HG03103 (cell line): ENCODE data around the gene MYBBP1A.

Experiments used
- ATAC-seq: cut with Tn5 transposase; IDR thresholded peaks from one replicate; pipeline ENCODE4 v1.9.1; 2021; ENCODE audit warnings: low read depth; ENCODE audit not compliant: unreplicated experiment

Gene MYBBP1A

DNA sequence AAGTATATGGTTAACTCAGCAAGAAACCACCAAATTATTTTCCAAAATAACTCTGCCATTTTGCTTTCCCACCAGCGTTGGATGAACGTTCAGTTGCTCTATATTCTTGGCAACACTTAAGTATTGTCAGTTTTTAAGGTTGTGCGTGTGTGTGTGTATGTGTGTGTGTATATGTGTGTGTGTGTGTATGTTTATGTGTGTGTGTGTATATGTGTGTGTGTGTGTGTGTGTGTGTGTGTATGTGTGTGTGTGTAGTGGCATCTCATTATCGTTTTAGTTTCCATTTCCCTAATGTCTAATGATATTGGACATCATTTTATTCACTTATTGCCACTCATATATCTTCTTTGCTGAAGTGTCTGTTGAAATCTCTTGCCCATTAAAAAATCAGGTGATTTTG lies 17.9 kb upstream of the MYBBP1A start:
- ATAC-seq, result no peak

DNA sequence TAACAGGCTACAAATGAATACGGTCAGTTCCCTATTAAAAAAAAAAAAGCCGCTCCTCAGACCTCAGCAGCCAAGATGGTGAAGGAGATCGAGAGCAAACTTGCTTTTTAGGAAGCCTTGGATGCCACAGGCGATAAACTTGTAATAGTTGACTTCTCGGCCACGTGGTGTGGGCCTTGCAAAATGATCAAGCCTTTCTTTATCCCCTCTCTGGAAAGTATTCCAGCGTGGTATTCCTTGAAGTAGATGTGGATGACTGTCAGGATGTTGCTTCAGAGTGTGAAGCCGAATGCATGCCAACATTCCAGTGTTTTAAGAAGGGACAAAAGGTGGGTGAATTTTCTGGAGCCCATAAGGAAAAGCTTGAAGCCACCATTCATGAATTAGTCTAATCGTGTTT lies 16.9 kb upstream of the MYBBP1A start:
- ATAC-seq, result no peak

DNA sequence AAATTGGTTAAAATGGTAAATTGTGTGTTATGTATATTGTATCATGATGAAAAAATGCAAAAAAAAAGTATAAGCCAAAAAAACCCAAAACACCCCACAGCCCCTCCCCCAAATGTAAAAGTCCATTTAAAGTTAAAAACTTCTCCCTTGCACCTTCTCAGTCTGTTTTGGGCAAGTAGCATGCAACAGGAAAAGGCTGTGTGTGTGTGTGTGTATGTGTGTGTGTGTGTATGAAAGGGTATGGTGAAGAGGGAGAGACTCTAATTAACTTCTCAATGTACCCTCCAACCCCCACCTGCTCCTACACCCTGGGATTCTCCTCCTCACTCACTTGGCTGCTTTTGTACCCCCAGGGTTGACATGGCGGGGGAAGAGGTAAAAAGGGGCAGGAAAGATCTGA lies 14.4 kb upstream of the MYBBP1A start:
- no peak for ATAC-seq

DNA sequence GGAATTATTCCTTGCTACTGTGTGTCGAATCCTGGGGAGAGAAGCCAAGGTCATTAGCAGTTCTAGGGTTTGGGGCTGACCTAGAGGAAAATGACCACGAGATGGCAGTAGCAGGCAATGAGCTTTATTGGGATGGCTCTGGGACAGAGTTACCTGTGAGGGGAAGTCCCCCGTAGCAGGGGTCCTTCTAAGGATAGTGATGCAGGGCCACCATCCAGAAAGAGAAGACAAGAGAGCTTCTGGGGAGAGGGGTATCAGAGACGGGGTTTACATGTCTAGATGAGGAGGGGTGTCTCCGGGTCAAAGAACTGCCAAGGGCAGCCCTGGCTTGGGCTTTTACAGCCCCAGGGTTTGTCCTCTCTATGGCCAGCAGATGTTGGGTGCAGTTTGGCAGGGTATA lies 11.6 kb upstream of the MYBBP1A start:
- ATAC-seq, result no peak

- no peak for ATAC-seq
Measured at GRCh38 chr17:4565209-4566141, 10.3 kb upstream of the MYBBP1A start.

DNA sequence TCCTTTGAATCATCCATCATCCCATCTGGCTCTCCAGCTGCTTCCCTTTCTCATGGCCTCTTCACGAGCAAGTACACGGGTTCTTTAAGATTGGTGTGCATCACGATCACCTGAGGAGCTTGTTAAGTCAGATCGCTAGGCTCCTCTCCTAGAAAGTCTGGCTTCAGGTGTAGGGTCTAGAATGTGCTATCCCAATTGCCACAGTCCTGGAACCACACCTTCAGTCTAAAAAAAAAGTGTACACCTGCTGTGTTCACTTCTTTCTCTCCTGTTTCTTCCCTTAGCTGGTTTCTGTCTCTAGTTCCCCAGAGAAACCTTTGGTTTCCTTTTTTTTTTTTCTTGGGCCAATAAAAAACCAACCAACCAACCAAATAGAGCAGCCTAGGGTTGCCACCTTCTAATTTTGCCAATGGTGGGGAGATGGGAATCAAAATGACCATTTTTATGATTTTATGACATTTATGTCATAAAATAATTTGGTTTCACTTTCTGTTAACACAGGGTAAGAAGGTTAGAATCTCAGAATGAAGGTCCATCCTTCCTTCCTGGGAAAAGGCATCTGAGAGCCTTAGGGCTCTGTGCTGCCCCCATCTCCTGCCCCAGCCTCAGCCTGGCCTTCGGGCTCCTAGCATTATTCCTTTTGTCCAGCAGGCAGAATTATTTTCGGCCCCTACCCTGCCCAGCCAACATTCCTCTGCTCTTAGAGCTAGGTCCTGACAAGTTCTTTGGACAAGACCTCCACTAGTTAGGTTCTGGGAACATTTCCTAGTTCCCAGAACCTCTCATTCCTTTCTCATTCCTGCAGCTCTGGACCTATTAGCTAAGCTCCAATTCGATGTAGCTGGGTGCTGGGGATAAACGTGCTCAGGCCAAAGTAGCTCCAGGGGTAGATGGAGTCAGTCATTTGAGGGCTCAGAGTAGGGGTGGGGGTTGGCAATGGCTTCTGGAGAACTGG lies 7.1 kb upstream of the MYBBP1A start:
- no peak for ATAC-seq

GRCh38 chr17:4560837-4561256 lies 5.7 kb upstream of the MYBBP1A start:
- no peak for ATAC-seq

DNA sequence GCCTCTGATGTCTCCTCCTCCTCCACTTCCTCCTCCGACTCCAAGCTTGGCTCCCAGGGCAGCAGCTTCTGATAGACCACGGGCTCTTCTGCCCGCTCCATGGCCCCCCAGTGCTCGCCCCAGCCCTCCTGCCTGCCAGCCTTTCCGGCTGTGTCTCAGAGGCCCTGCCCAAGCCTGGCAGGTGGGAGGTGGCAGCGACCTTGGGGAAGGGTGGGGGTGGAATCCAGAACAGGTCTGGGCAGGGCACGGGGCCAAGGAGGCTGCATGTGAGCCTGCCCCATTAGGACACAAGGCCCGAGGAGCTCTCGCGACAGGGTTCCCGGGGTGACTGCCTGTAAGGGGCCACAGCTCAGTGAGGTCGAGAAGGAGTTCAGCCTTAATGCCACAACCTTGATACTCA lies 5.2 kb upstream of the MYBBP1A start, which contains the start of gene GGT6:
Gene GGT6 (minus strand): TSS at position 157 of the 400 bp plus-strand sequence. CDS start 56 bp downstream, at position 101.
- no peak for ATAC-seq

GRCh38 chr17:4559966-4560365 lies 4.8 kb upstream of the MYBBP1A start:
- no peak for ATAC-seq

DNA sequence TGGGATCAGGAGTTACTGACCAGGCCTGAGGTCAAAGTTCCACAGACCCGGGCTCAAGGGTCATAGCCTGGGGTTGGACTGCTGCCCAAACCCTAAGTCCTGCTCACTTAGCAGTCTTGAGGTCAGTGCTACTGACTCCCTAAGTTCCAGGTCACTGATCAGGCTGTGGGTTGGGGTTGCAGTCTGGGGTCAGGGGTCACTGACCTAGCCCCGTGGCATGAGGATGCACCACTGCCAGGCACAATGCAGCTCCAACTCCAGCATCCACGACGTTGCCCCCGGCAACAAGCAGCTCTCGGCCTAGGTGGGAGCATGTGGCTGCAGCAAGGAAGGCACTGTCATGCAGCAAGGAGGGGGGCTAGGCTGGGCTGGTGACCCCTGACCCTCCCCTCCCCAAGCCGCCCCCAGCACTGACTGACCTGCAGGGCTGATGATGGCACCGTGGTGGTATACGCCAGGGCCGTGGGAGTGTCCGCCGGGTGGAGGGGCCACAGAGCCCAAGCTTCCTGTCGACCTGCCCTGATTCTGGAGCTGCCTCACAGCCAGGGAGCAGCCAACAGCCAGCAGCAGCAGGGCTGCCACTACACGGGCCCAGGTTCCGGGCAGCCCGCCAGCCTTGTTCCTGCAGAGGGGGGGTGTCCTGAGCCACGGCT lies 4.1 kb upstream of the MYBBP1A start:
- no peak for ATAC-seq

- ATAC-seq, result no peak
Measured at GRCh38 chr17:4558347-4558971, 3.3 kb upstream of the MYBBP1A start.

DNA sequence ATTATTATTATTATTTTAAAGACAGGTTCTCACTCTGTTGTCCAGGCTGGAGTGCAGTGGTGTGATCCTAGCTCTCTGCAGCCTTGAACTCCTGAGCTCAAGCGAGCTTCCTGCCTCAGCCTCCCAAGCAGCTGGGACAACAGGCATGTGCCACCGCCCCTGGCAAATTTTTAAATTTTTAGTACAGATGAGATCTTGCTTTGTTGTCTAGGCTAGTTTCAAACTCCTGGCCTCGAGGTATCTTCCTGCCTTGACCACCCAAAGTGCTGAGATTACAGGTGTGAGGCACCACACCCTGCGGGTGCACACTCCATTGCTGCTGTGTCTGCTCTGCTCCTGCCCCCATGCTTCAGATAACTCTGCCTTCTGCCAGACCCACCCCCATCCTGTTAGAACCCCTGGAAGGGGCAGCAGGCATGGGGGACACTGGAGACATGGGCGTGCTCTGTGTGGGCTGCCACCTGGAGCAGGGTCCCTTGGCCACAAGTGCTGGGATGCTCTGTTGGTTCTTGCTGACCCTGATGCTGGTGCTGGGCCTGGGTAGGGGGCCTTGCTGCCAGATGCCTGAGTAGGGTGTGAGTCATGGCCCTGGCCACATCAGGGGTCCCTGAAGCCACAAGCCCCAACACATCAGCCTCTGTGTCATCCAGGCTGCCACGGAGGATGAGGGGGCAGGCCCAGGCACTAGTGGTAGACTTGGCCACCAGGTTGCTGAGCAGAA lies 2.6 kb upstream of the MYBBP1A start:
- ATAC-seq, result no peak

GRCh38 chr17:4556996-4557395 lies 1.8 kb upstream of the MYBBP1A start:
- ATAC-seq, result no peak

GRCh38 chr17:4555873-4556759 lies 932 bp upstream of the MYBBP1A start:
- no peak for ATAC-seq

DNA sequence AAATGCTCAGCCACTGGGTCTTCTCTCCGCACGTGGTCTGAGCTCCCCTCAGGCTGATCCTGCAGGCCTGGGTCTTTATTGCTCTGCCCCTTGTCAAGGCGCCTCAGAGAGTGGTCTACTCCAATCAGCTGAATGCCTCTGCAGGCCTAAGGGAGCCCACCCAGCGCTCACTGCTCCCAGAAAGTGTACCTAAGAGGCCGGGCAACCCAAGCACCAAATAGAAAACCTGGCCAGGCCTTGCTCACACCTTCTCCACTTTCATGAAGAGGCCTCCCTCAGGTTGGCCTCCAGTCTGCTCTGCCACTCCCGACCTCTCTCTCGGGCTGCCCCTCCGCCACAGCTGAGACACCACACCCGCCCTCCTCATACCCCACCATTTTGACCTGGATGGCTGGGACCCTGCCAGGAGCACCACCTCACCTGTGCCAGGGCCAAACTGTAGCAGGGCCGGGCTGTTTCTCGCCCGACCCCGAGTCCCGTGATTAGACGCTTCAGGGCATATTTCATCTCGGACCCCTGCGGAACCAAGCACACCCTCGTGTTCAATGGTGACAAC lies 665 bp downstream of the MYBBP1A start:
- no peak for ATAC-seq

DNA sequence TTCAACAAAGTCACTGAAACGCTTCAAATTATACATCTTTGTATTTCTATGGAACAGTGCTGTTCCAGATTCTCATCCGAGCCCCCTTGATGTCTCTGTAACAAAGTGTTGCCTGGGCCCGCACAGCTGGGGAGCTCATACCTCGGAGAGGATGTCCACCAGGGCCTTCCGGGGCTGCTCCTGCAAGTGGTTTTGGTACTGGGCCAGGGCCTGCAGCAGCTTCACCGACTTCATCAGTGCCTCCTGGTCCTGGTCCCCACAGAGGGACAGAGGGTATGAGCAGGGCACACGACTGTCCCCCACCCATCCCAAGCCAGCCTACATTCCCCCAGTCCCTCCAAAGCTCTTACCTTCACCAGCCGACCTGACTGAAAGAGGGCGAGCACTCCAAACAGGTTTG lies 1.5 kb downstream of the MYBBP1A start:
- no peak for ATAC-seq

DNA sequence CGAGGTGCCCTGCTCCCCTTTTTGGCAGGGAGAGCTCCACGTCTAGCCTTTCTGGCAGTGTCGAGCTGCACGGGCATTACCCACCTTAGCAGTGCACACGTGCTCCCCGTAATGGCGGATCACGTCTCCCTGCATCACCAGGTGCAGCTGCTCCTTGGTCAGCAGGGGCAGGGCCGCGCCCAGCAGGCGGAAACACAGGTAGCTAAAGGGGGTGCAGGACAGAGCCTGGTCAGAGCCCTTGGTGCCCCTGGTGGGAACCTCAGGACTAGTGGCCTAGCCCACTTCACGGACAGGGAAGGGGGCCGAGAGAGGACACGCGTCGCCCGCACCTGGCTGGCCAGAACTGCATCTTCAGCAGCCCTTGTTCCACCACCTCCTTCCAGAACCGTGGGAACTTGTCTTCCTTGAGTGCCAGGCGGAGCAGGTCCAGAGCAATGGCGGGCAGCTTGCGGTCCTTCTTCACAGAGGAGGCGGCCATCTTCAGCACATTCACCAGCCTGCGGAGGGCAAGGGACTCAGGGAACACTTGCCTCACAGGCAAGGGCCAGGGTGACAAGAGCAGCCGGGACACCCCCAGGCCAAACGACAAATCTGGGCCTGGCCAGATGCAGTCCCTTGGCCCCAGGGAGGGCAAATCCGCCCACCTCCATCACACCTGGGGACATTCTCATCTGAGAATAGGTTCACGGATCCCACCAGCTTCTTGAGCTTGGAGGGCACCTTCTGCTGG lies 3.2 kb downstream of the MYBBP1A start:
- no peak for ATAC-seq

DNA sequence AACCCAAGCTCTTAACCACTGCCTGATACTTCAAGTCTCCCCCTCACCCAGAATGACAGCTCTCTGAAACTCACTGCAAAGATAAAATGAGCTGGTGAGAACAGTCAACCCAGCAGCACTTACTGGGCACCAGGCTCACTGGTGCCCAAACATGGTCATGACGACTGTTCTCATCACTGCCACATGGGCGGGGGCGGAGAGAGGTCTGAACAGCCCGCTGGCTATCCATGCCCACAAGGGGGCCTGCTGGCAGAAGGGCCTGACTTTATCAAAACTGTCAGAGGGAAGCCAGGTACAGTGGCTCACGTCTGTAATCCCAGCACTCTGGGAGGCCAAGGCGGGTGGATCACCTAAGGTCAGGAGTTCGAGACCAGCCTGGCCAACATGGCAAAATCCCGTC lies 4.0 kb downstream of the MYBBP1A start:
- ATAC-seq, result no peak
